Stimulated activated CD4-positive, alpha-beta T cell treated with anti-CD3 and anti-CD28 coated beads, Interleukin-1b, Interleukin-23, amount 100 ng/mL, for 4 hours (primary cell): Measurements from ENCODE around the gene ZNF677.
A peak's percentile ranks its signal among the peaks of the same experiment; 100 is the strongest.
"Not testable (repeated sequence)": the region's sequence is repeated elsewhere in the genome, so short reads cannot be mapped to it uniquely, and the experiment has no call there.

Experiments
- DNase-seq, 2 donors: peaks; one replicate each; pipeline ENCODE4 v3.0.0-alpha.2; 2020; ENCODE audit warnings: low read depth in 2 of 2

The ZNF677 gene

DNA sequence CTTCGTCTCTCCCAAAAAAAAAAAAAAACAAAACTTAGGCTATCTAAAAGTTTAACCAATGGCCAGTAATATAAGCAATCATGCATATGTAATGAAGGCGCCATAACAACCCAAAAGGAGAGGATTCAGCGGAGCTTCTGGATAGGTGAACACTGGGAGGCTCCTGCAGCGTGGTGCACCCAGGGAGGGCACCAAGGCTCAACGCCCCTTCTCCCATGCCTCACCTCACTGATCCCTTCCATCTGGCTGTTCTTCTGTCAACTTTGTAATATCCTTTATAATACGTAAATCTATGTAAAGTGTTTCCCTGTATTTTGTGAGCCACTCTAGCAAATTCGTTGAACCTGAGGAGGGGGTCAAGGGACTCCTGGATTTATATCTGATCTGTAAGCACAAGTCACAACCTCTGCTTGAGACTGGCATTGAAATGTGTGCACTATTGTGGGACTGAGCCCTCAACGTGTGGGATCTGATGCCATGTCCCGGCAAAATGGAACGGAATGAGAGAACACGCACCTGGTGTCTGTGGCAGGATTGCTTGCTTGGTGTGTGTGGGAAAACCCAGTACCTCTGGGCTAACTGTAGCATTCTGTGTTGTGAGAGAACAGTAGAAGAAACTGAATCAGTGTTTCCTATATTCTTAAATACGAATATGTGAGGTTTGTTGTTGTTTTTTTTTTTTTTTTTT lies 61.0 kb downstream of the ZNF677 start:
- no peak for DNase-seq

DNA sequence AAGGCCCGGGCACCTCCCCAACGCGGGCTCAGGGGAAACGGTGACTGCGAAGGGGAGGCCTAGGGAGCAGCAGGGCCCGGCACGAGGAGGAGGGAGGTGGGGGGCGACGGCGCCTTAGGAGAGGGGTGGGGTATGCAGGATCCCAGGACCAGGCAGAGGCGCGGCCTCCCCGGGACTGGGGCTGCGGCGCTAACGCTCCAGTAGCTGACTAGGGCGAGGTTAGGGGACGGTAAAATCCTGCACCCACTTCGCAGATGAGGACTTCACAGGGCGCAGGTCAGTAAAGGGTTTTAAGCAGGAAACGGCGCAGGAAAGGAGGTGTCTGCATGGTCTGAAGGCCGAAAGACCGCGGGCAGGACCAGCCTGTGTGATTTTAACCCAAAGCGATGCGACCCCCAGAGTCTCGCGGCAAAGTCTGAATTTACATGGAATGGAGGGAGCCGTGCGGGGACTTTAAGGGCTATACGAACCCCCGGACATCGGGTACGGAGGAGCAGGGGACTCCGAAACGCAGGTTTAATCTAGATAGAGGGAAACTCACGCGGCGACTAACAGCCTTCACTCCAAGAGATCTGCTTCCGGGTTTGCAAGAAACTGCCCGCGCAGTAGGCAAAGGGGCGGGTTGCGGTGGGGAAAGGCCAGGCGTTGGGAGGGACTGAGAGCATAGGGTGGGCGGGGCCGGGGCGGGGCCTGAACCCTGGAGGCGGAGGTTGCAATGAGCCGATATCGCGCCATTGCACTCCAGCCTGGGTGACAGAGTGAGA lies 61.7 kb downstream of the ZNF677 start, which contains the start of gene ZNF665:
TSS of gene ZNF665 (minus strand) at position 588 of the 764 bp plus-strand sequence. CDS start 10,460 bp downstream, outside the sequence.
- DNase-seq: peak; percentile 57 to 58

DNA sequence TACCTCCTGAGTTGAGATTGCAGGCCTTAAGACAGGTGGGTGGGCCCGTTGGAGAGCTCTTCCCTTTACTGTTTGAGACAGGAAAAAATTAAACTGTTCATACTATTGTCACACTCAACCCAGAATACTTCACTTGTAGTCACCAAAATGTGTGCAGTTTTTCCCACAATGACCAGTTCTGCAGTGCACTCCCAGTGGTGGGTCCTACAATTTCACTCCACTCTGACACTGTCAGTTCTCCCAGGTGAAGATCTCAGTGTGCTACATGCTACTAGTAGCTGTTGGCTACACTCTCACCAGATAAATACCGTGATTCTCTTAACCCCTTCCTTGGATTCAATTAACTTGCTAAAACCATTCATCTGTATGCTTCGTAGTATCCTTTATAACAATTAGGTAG lies 64.4 kb downstream of the ZNF677 start:
- DNase-seq: no peak

DNA sequence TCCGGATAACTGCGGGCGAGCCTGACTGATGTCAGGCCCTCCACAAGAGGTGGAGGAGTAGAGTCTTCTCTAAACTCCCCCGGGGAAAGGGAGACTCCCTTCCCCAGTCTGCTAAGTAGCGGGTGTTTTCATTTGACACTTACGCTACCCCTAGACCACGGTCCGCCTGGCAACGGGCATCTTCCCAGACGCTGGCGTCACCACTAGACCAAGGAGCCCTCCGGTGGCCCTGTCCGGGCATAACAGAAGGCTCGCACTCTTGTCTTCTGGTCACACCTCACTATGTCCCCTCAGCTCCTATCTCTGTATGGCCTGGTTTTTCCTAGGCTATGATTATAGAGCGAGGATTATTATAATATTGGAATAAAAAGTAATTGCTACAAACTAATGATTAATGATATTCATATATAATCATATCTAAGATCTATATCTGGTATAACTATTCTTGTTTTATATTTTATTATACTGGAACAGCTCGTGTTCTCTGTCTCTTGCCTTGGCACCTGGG lies 64.9 kb downstream of the ZNF677 start:
- DNase-seq: not testable (repeated sequence)
